Measurements from ENCODE around the gene THADA.

- no peak for TF ChIP-seq CTCF (IDR thresholded peaks at IDR 0.05; ENCODE audit: extremely low read depth in 1 of 2, insufficient read depth in 1 of 2, low read depth in 1 of 2, low read length in 2 of 2)
- TF ChIP-seq POLR2A (IDR thresholded peaks at IDR 0.05; ENCODE audit: low read depth, low read length), result no peak
These were observed 271.4 kb downstream of the THADA start for GRCh38 chr2:43324259-43325106.

Measured in endothelial cell of umbilical vein (primary cell).